A549 treated with dexamethasone at 1 μM for 4 hours (cell line): Measurements from ENCODE around the gene SCLY. TPM values are rescaled to one million over a fixed set of nuclear protein-coding genes. Genes with fewer than 3 reads are reported as not detected.

Experiments used
- total RNA-seq: library from RNA; stranded (reverse); fragments of 200-300 nt; extraction: Qiagen RNA extraction; gene quantifications from 5 replicates; pipeline ENCODE4 v1.2.3, GENCODE V29; 2022

SCLY gene, protein sequence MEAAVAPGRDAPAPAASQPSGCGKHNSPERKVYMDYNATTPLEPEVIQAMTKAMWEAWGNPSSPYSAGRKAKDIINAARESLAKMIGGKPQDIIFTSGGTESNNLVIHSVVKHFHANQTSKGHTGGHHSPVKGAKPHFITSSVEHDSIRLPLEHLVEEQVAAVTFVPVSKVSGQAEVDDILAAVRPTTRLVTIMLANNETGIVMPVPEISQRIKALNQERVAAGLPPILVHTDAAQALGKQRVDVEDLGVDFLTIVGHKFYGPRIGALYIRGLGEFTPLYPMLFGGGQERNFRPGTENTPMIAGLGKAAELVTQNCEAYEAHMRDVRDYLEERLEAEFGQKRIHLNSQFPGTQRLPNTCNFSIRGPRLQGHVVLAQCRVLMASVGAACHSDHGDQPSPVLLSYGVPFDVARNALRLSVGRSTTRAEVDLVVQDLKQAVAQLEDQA
- total RNA-seq, result 15.5 to 21.6 TPM (median 20.5 TPM) in 5 replicates

DNA sequence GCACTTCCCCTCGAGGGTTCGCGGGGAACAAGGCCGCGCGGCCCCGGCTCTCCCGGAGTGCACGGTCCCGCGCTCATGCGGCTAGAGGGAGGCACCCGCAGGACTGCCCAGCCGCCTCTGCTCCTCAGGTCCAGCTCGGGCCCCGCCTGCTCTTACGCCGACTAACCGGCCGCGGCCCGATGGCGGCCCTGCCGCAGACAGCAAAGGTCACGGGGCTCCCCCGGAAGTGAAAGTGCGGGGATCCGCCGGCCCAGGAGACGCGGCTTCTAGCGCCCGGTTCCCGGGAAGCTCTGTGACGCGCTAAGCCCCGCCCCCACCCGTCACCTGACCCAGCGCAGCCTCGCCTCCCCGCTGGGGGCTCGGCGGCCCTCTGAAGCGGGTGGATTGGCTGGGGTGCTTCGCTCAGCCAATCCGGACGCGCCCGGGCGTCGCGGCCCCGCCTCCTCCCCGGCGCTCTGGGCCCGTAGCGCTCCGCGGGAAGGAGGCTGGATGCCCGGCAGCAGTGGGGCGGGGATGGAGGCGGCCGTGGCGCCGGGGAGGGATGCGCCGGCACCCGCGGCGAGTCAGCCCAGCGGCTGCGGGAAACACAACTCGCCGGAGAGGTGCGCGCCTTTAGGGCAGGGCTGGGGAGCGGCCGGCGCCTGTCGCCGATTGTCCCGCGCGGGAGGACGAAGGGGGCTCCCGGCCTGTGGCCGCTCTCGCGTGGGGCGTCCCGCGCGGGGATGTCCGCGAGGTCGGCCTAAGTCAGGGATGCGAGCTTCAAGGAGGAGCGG lies at the start of gene SCLY:
Gene SCLY (plus strand): TSS at position 460 of the 773 bp plus-strand sequence. CDS start 54 bp downstream, at position 514.

DNA sequence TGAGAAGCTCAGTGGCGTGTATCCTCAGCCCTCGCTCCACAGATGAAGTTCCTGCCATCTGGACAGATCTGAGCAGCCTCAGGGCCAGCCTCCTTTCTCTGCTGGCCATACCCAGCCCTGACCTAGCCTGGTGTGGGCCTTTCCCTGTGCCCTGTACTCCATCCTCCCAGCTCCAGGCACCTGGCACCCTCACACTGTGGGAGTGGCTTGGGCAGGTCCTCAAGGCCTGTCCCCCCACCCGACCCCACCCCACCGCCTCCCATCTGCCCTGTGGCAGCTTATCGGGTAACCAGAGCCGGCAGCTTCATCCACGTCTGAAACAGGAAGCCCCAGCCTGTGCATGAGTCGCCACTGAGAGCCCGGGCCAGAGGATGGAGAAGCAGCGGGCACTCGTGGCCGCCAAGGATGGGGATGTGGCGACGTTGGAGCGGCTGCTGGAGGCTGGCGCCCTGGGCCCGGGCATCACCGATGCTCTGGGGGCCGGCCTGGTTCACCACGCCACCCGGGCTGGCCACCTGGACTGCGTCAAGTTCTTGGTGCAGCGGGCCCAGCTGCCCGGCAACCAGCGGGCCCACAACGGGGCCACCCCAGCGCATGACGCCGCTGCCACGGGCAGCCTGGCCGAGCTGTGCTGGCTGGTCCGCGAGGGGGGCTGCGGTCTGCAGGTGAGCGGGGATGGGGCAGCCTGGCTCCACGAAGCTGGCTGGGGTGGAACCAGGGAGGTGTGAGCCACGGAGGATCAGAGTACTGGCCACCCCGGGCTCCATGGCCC lies 39.4 kb downstream of the SCLY start, which contains the start of gene ESPNL:
Gene ESPNL (plus strand): TSS at position 292 of the 772 bp plus-strand sequence. CDS start 80 bp downstream, at position 372.

DNA sequence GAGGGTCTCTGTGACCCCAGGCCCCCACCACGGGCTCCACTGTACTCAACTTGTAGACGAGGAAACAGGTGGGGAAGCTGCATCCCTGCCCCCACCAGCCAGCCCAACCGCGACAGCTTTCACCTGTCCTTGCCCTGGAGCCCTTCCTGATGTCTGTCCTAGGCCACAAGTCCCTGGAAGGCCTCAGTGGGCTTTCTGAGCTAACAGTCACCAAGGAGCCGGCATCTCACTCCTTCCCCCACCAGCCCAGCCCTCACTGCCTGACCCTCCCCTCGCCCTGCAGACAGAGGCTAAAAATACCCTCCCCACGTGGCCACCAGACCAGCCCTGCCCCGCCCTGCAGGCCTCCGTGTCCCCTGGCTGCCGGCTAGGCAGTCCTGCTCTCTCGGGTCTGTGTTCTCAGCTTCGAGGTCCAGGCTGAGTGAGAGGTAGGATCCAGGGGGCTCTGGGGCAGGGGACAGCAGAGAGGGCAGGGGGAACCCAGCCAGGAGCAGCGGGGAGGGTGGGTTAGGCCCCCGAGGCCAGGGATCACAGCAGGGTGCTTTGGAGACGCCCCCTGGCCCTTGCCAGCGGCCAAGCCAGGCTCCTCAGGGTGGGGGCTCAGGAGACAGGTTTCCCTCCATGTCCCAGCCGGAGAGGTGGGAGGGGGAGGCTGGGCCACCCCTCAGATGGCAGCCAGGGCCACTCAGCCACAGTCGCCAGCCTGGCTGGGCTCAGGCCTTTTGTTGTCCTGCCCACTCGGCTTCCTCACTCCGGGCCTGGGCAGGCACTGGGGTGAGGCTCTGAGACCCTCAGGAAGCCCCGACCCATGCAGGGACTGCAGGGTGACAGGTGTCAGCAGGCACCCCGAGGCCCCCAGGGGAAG lies 77.8 kb downstream of the SCLY start, which contains the start of gene KLHL30:
Gene KLHL30 (plus strand): TSS at position 338 of the 865 bp plus-strand sequence. CDS start 2,087 bp downstream, outside the sequence.

Other genes with a start within 250 kb of the SCLY start
- gene RAMP1, start 201.4 kb upstream of the SCLY start, total RNA-seq, result 0.14 TPM in 1 of 5 replicates, not detected in the others
- 48.6 to 60.0 TPM (median 54.4 TPM) in 5 replicates for gene UBE2F, start 94.0 kb upstream of the SCLY start, total RNA-seq
- 0.13 to 0.22 TPM (median 0.16 TPM) in 4 of 5 replicates, not detected in the other for gene ESPNL, start 39.3 kb downstream of the SCLY start, total RNA-seq
- 0.15 to 0.27 TPM (median 0.21 TPM) in 5 replicates for gene KLHL30, start 77.7 kb downstream of the SCLY start, total RNA-seq
- 4.8 to 7.9 TPM (median 7.4 TPM) in 5 replicates for gene ERFE, start 98.0 kb downstream of the SCLY start, total RNA-seq
- gene ILKAP, start 142.7 kb downstream of the SCLY start, total RNA-seq, result 36.8 to 40.6 TPM (median 38.0 TPM) in 5 replicates
- gene HES6, start 179.0 kb downstream of the SCLY start, total RNA-seq, result 7.0 to 12.0 TPM (median 11.0 TPM) in 5 replicates
- gene PER2, start 227.6 kb downstream of the SCLY start, total RNA-seq, result 4.6 to 9.8 TPM (median 8.0 TPM) in 5 replicates